SU-DHL-6 (cell line): Measurements from ENCODE around the gene PDE7B.

ENCODE experiments used
- CTCF ChIP-seq: fragments of 200-600 bp; sonication (generic); IDR thresholded peaks from one replicate; pipeline ENCODE4 v1.5.1; 2017; ENCODE audit warnings: antibody characterized with exemption, mild to moderate bottlenecking, low read length, moderate library complexity; ENCODE audit not compliant: insufficient read depth, poor library complexity, severe bottlenecking
- EZH2phosphoT487 ChIP-seq: fragments of 200-600 bp; sonication (generic), shearing (Covaris generic); conservative IDR thresholded peaks from 2 replicates; pipeline ENCODE4 v1.6.1; 2018; ENCODE audit warnings: mild to moderate bottlenecking, antibody characterized with exemption, low read length, moderate library complexity, mixed read lengths

GRCh38 chr6:136033416-136033815 lies 181.9 kb downstream of the PDE7B start:
- TF ChIP-seq CTCF (no peak), EZH2phosphoT487 (no peak)
